ENCODE results near the gene INTS7.

GRCh38 chr1:212053993-212054392 is 18.6 kb upstream of the INTS7 start:
- TF ChIP-seq EZH2 (IDR thresholded peaks at IDR 0.05) (no peak), POLR2AphosphoS5 (IDR thresholded peaks at IDR 0.05; ENCODE audit: borderline replicate concordance, low read depth, low read length) (no peak)
